IMR-90 (cell line): Measurements from ENCODE around the gene ADRA2B. TPM values are rescaled to one million over a fixed set of nuclear protein-coding genes. Genes with fewer than 3 reads are reported as not detected.

Source experiments
- ATAC-seq: fragments of 200-7000 bp; cut with Tn5 transposase; 2 replicates; pipeline ENCODE4 v1.9.1; 2020; ENCODE audit warnings: low read depth, mild to moderate bottlenecking, moderate library complexity
- BruUV-seq: library from RNA; stranded (reverse); fragments of 400-500 nt; replicated peaks from 2 replicates; lab custom pipeline; 2021; lab: Mats Ljungman, UMichigan
- CTCF ChIA-PET: fragments of 300-600 bp; formaldehyde crosslinking; extraction: SDS; loops from one replicate; lab custom pipeline; 2021; ENCODE audit warnings: antibody characterized with exemption; lab: Yijun Ruan, JAX
- POLR2A ChIA-PET: fragments of 300-600 bp; sonication (Branson Sonifier 250); formaldehyde crosslinking; loops from one replicate; lab custom pipeline; 2022; ENCODE audit warnings: antibody characterized with exemption; ENCODE audit not compliant: unreplicated experiment; lab: Charles Lee
- DNase-seq: peaks from one replicate; pipeline ENCODE4 v3.0.0; 2013
- H2AFZ ChIP-seq: replicated peaks from 2 replicates; pipeline ENCODE3; 2013; ENCODE audit warnings: low read length, mild to moderate bottlenecking; ENCODE audit not compliant: poor library complexity
- H2AK5ac ChIP-seq: 2 replicates; pipeline ENCODE4 v1.6.1; 2013; ENCODE audit warnings: low read depth, low read length, inconsistent platforms
- H2AK9ac ChIP-seq: replicated peaks from 2 replicates; pipeline ENCODE3; 2013; ENCODE audit warnings: mild to moderate bottlenecking, low read depth, low read length, moderate library complexity; ENCODE audit not compliant: poor library complexity
- H2BK120ac ChIP-seq: 2 replicates; pipeline ENCODE4 v1.6.1; 2013; ENCODE audit warnings: low read depth, low read length, inconsistent platforms
- H2BK15ac ChIP-seq: 3 replicates; pipeline ENCODE4 v1.6.1; 2013; ENCODE audit warnings: low read depth, low read length, inconsistent platforms
- H2BK20ac ChIP-seq: 2 replicates; pipeline ENCODE4 v1.6.1; 2013; ENCODE audit warnings: low read depth, mild to moderate bottlenecking, inconsistent platforms, low read length, moderate library complexity
- H2BK5ac ChIP-seq: 2 replicates; pipeline ENCODE4 v1.6.1; 2013; ENCODE audit warnings: mild to moderate bottlenecking, low read depth, low read length, inconsistent platforms; ENCODE audit not compliant: poor library complexity, severe bottlenecking
- H3K14ac ChIP-seq: replicated peaks from 2 replicates; pipeline ENCODE4 v1.6.1; 2013; ENCODE audit warnings: low read depth, low read length, inconsistent platforms
- H3K18ac ChIP-seq: 2 replicates; pipeline ENCODE4 v1.6.1; 2013; ENCODE audit warnings: low read depth, low read length, control low read depth
- H3K23ac ChIP-seq: 2 replicates; pipeline ENCODE4 v1.6.1; 2013; ENCODE audit warnings: low read depth, low read length, inconsistent platforms
- H3K27ac ChIP-seq: 2 replicates; pipeline ENCODE4 v1.5.1; 2013; ENCODE audit warnings: mild to moderate bottlenecking, control low read depth, low read length; ENCODE audit not compliant: insufficient read depth
- H3K27me3 ChIP-seq: 2 replicates; pipeline ENCODE4 v1.6.1; 2013; ENCODE audit warnings: low read length; ENCODE audit not compliant: control insufficient read depth, insufficient read depth
- H3K36me3 ChIP-seq: 2 replicates; pipeline ENCODE4 v1.6.1; 2013; ENCODE audit warnings: low read length, mixed read lengths; ENCODE audit not compliant: control insufficient read depth, insufficient read depth
- H3K4ac ChIP-seq: 2 replicates; pipeline ENCODE4 v1.6.1; 2013; ENCODE audit warnings: low read depth, low read length, inconsistent platforms
- H3K4me1 ChIP-seq: 2 replicates; pipeline ENCODE4 v1.6.1; 2013; ENCODE audit warnings: low read length, mixed read lengths; ENCODE audit not compliant: control insufficient read depth, insufficient read depth
- H3K4me2 ChIP-seq: 2 replicates; pipeline ENCODE4 v1.6.1; 2013; ENCODE audit warnings: low read depth, mild to moderate bottlenecking, control low read depth, low read length, moderate library complexity
- H3K4me3 ChIP-seq: 2 replicates; pipeline ENCODE4 v1.5.1; 2013; ENCODE audit warnings: low read depth, mild to moderate bottlenecking, control low read depth, low read length, moderate library complexity; ENCODE audit not compliant: insufficient read depth
- H3K56ac ChIP-seq: 2 replicates; pipeline ENCODE4 v1.6.1; 2013; ENCODE audit warnings: low read length, inconsistent platforms; ENCODE audit not compliant: insufficient read depth; ENCODE audit errors: extremely low read depth
- H3K79me1 ChIP-seq, 2 experiments: 2 replicates each; pipeline ENCODE4 v1.6.1; 2013; ENCODE audit warnings: low read length in 2 of 2, inconsistent platforms in 1 of 2, low read depth in 1 of 2
- H3K9ac ChIP-seq: 2 replicates; pipeline ENCODE4 v1.6.1; 2013; ENCODE audit warnings: low read depth, low read length, control low read depth
- H3K9me1 ChIP-seq: 2 replicates; pipeline ENCODE4 v1.6.1; 2013; ENCODE audit warnings: low read length, inconsistent platforms; ENCODE audit not compliant: insufficient read depth
- H3K9me3 ChIP-seq: 2 replicates; pipeline ENCODE4 v1.6.1; 2013; ENCODE audit warnings: low read length; ENCODE audit not compliant: control insufficient read depth, insufficient read depth
- H4K20me1 ChIP-seq: 2 replicates; pipeline ENCODE4 v1.6.1; 2013; ENCODE audit warnings: low read length, inconsistent platforms; ENCODE audit not compliant: insufficient read depth
- H4K5ac ChIP-seq: 2 replicates; pipeline ENCODE4 v1.6.1; 2013; ENCODE audit warnings: mild to moderate bottlenecking, low read depth, low read length, control low read depth
- H4K8ac ChIP-seq, 2 experiments: 2 replicates each; pipeline ENCODE4 v1.6.1; 2013; ENCODE audit warnings: low read depth in 2 of 2, low read length in 2 of 2, control low read depth in 1 of 2, inconsistent platforms in 1 of 2
- H4K91ac ChIP-seq: 2 replicates; pipeline ENCODE4 v1.6.1; 2013; ENCODE audit warnings: low read depth, low read length, inconsistent platforms; ENCODE audit not compliant: insufficient read depth
- BHLHE40 ChIP-seq: fragments of 150-350 bp; IDR thresholded peaks from 2 replicates; pipeline ENCODE4 v1.6.1; 2016; ENCODE audit warnings: mild to moderate bottlenecking, low read depth, low read length
- CEBPB ChIP-seq: IDR thresholded peaks from 2 replicates; pipeline ENCODE4 v1.6.1; 2012; ENCODE audit warnings: low read depth, low read length, improper control_type of control experiment
- CHD1 ChIP-seq: IDR thresholded peaks from 2 replicates; pipeline ENCODE4 v1.6.1; 2012; ENCODE audit warnings: low read depth, low read length, improper control_type of control experiment
- MAFK ChIP-seq: IDR thresholded peaks from 2 replicates; pipeline ENCODE4 v1.6.1; 2012; ENCODE audit warnings: low read depth, low read length, improper control_type of control experiment
- MAZ ChIP-seq: IDR thresholded peaks from 2 replicates; pipeline ENCODE4 v1.6.1; 2012; ENCODE audit warnings: low read depth, mild to moderate bottlenecking, low read length, improper control_type of control experiment, moderate library complexity, borderline replicate concordance
- MXI1 ChIP-seq: IDR thresholded peaks from 2 replicates; pipeline ENCODE4 v1.6.1; 2012; ENCODE audit warnings: low read depth, mild to moderate bottlenecking, low read length, moderate library complexity, borderline replicate concordance
- NFE2L2 ChIP-seq: fragments of 150-350 bp; IDR thresholded peaks from 2 replicates; pipeline ENCODE4 v1.6.1; 2016; ENCODE audit warnings: low read depth, mild to moderate bottlenecking, low read length
- RAD21 ChIP-seq: IDR thresholded peaks from 2 replicates; pipeline ENCODE4 v1.6.1; 2012; ENCODE audit warnings: low read length, improper control_type of control experiment
- RCOR1 ChIP-seq: IDR thresholded peaks from 2 replicates; pipeline ENCODE4 v1.6.1; 2012; ENCODE audit warnings: mild to moderate bottlenecking, low read length, improper control_type of control experiment; ENCODE audit not compliant: insufficient replicate concordance
- RFX5 ChIP-seq: IDR thresholded peaks from 2 replicates; pipeline ENCODE4 v1.8.0; 2012; ENCODE audit warnings: low read depth, mild to moderate bottlenecking, low read length, moderate library complexity
- SMC3 ChIP-seq: fragments of 150-350 bp; IDR thresholded peaks from 2 replicates; pipeline ENCODE4 v1.6.1; 2016; ENCODE audit warnings: low read depth, mild to moderate bottlenecking, antibody characterized with exemption, low read length, moderate library complexity
- WGBS, 2 experiments: methylation state at CpG; one replicate each; pipeline versions ENCODE4 v1.1.5 to v1.1.7; 2013; ENCODE audit warnings: missing lambda C conversion rate in 2 of 2; ENCODE audit not compliant: insufficient read length in 1 of 2; ENCODE audit errors: extremely low coverage in 2 of 2; 5-methylcytosine and 5-hydroxymethylcytosine counted together
- dilution Hi-C: fragments of 300-500 bp; cut with HindIII; formaldehyde crosslinking; loops from one replicate; pipeline ENCODE4 v1.14.3; 2018; ENCODE audit warnings: low sequenced_read_pairs; ENCODE audit not compliant: unreplicated experiment
- in situ Hi-C: fragments of 300-500 bp; cut with MboI; formaldehyde crosslinking; loops from 3 replicates; pipeline ENCODE4 v1.14.3; 2019; ENCODE audit warnings: low sequenced_read_pairs, inconsistent platforms, mixed read lengths
- intact Hi-C: fragments of 100-400 bp; cut with micrococcal nuclease; formaldehyde crosslinking; loops from 2 replicates; pipeline ENCODE4 v1.10.0; 2022
- polyA plus RNA-seq, 3 experiments: library from polyadenylated mRNA; depleted of rRNA; stranded (reverse); fragments of >200 nt; gene quantifications; 2 replicates each; pipeline ENCODE4 v1.2.3, GENCODE V29; 2012; ENCODE audit warnings: low replicate concordance in 1 of 3
- total RNA-seq: library from RNA; depleted of rRNA; stranded (reverse); fragments of >200 nt; gene quantifications from 2 replicates; pipeline ENCODE4 v1.2.3, GENCODE V29; 2012
- TF ChIP-seq, protein P1 (sequence below): fragments of 150-350 bp; IDR thresholded peaks from 2 replicates; pipeline ENCODE4 v1.6.1; 2017; ENCODE audit warnings: mild to moderate bottlenecking, antibody characterized with exemption, low read length, low read depth
- TF ChIP-seq, protein P2 (sequence below): conservative IDR thresholded peaks from 2 replicates; pipeline ENCODE4 v1.5.1; 2012; ENCODE audit warnings: mild to moderate bottlenecking, low read depth, low read length, improper control_type of control experiment

The ADRA2B gene
- total and polyA plus RNA-seq, 2 of the 4 experiments (the other 2 are of a cell fraction), result not detected

DNA sequence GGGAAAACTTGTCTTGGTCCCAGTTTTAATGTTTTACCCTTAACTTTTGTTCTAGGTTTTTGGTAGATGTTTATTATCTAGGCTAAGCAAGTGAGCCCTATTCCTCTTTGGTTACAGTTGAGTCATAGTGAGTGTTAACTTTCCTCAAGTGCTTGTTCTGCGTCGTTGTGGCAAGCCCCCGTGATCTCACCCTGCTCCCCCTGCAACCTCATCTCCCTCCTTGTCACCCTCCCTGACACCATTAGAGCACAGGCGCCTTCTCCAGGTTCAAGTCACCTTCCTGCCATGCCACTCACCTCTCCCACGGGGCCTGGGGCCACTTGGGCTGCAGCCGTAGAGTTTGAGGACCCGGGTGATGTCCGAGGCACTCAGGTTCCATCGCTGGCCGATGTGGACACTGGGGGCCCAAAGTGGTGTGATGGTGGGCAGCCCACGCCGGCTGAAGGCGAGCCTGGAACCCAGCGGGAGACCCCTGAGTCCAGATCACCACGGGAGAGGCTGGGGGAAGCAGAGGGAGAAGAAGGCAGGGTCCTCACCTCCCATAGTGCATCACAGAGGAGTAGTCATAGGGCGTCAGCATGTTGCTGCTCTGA, 13.3 kb upstream of the ADRA2B start:
- Histone ChIP-seq H3K4me2 (no peak overlapping the region), H3K79me1 (no peaks in the 10 kb centered on the region), H3K36me3 (no peaks in the 10 kb centered on the region), H3K9ac (no peak overlapping the region), H2BK20ac (no peak overlapping the region), H2BK120ac (no peak overlapping the region), H3K27ac (no peak overlapping the region), H2AK5ac (no peak overlapping the region), H3K4me1 (no peaks in the 10 kb centered on the region), H3K4me3 (no peak overlapping the region), H3K18ac (no peak overlapping the region), H3K4ac (no peak overlapping the region), H2AK9ac (no peak overlapping the region), H4K5ac (no peak overlapping the region), H3K23ac (no peak overlapping the region), H3K9me3 (no peaks in the 10 kb centered on the region; the same call in 1 of the 2 replicates), H2AFZ (no peak overlapping the region), H3K27me3 (peaks cover 53% of the 10 kb centered on the region), H3K9me1 (no peaks in the 10 kb centered on the region), H3K56ac (no peak overlapping the region), H4K20me1 (no peaks in the 10 kb centered on the region; the same call in 1 of the 2 replicates), H3K14ac (no peak overlapping the region), H4K91ac (no peak overlapping the region), H2BK5ac (no peak overlapping the region), H2BK15ac (no peak overlapping the region), H4K8ac (no peak overlapping the region)
- dilution Hi-C loops (no loop called here), intact Hi-C loops (no loop called here), in situ Hi-C loops (loop anchor here (10.0 kb wide), 1 partner anchor 135 kb away; the partner anchor contains the start of genes CIAO1 and TMEM127)
- CTCF ChIA-PET, result no interaction called here
- peak; percentile 6 for DNase-seq
- POLR2A ChIA-PET, result no interaction called here
- BruUV-seq, result no TSS peak
- no peak for TF ChIP-seq CEBPB
- TF ChIP-seq RAD21, result no peak
- no peak for TF ChIP-seq NFE2L2
- TF ChIP-seq, protein P1, sequence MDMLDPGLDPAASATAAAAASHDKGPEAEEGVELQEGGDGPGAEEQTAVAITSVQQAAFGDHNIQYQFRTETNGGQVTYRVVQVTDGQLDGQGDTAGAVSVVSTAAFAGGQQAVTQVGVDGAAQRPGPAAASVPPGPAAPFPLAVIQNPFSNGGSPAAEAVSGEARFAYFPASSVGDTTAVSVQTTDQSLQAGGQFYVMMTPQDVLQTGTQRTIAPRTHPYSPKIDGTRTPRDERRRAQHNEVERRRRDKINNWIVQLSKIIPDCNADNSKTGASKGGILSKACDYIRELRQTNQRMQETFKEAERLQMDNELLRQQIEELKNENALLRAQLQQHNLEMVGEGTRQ, result no peak
- TF ChIP-seq MAZ, result no peak
- no peak for TF ChIP-seq MAFK
- TF ChIP-seq, protein P2, sequence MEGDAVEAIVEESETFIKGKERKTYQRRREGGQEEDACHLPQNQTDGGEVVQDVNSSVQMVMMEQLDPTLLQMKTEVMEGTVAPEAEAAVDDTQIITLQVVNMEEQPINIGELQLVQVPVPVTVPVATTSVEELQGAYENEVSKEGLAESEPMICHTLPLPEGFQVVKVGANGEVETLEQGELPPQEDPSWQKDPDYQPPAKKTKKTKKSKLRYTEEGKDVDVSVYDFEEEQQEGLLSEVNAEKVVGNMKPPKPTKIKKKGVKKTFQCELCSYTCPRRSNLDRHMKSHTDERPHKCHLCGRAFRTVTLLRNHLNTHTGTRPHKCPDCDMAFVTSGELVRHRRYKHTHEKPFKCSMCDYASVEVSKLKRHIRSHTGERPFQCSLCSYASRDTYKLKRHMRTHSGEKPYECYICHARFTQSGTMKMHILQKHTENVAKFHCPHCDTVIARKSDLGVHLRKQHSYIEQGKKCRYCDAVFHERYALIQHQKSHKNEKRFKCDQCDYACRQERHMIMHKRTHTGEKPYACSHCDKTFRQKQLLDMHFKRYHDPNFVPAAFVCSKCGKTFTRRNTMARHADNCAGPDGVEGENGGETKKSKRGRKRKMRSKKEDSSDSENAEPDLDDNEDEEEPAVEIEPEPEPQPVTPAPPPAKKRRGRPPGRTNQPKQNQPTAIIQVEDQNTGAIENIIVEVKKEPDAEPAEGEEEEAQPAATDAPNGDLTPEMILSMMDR, result no peak
- no peak for TF ChIP-seq MXI1
- no peak for TF ChIP-seq RFX5
- TF ChIP-seq BHLHE40, result no peak
- no peak for TF ChIP-seq SMC3
- TF ChIP-seq CHD1, result no peak
- TF ChIP-seq RCOR1, result no peak
- ATAC-seq, result no peak
- 67% methylated on average over 3 of the region's 16 CpGs; no CpG with 5 or more reads in 1 of the 2 experiments for WGBS, 2 experiments
